GM18861 (cell line): ENCODE measurements around the gene TSPEAR.

Experiments
- ATAC-seq: cut with Tn5 transposase; IDR thresholded peaks from one replicate; pipeline ENCODE4 v1.9.1; 2021; ENCODE audit not compliant: unreplicated experiment

The TSPEAR gene

DNA sequence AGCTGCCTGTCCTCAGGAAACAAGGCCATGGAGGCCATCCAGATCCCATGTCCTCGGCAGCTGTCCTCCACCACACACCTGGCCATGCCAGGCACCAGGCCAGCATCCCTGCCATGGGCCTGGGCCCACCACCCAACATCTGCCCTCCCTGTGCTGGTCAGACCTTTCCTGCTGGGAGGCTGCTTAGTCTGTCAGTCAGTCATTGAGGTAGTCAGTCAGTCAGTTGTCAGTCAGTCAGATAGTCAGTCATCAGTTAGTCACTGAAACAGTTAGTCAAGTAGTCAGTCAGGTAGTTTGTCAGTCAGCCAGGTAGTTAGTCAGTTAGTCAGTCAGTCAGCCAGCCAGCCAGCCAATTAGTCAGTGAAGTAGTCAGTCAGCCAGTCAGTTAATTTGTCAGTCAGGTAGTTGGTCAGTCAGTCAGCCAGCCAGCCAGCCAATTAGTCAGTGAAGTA, 188.6 kb downstream of the TSPEAR start:
- no peak for ATAC-seq

DNA sequence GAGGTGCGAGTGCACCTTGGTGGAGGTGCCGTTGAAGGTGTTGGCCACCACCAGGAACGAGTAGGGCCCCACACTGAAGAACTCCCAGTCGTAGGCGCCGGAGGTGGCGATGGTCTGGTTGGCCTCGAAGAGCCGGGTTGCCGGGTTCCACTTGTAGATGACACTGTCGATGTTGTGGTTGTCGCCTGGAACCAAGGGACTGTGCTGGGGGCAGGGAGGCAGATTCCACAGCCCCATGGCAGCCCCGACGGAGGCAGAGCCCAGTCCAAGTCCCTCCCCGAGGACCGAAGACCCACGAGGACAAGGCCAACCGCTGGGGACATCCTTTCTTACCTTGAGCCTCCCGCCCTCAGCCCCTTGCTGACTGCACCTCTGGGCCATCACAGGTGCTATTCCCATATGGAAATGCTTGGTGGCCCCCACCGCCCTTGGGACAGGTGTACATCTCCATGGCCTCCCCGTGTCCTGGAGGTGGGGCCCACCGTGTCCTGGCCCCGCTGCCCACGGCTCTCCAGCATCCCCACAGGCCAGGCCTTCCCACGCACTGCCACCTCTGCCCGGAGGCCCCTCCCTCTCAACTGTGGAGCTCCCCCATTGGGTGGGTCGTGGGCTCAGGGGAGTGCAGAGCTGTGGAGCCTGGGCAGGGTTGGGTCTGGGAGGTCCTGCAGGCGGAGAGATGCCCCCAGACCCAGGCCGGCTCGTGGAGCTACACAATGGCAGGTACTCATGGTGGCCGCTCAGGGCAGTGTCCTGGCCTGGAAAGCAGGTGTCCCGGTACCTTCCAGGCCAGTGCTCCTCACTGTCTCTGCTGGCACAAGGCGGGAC, 189.2 kb downstream of the TSPEAR start:
- no peak for ATAC-seq

DNA sequence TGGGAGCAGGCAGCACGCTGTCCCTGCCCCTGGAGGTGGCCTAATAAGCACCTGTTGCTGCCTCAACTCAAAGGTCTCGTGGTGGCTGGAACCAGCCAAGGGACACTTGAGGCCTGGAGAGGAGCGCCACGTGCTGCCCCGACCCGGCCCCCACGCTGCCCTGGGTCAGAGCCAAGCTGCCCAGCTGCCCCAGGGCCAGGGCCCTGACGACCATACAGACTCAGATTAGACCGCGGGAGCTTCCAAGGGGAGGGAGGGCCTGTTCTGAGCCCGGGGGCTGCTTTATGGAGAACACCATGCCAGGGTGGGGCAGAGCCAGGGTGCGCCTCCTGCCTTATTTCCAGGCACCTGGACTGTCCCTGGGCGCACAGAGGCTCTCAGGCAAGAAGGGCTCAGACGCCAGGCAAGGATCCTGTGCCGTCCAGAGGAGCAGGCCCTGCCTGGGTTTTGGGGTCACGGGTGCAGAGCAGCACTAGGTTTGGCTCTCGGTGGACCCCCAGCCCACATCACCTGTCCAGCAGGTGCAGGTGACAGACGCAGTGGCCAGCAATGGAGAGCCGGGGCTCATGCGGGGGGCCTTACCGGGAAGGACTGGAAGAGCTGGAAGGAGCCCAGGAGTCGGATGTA, 190.0 kb downstream of the TSPEAR start:
- ATAC-seq: no peak

DNA sequence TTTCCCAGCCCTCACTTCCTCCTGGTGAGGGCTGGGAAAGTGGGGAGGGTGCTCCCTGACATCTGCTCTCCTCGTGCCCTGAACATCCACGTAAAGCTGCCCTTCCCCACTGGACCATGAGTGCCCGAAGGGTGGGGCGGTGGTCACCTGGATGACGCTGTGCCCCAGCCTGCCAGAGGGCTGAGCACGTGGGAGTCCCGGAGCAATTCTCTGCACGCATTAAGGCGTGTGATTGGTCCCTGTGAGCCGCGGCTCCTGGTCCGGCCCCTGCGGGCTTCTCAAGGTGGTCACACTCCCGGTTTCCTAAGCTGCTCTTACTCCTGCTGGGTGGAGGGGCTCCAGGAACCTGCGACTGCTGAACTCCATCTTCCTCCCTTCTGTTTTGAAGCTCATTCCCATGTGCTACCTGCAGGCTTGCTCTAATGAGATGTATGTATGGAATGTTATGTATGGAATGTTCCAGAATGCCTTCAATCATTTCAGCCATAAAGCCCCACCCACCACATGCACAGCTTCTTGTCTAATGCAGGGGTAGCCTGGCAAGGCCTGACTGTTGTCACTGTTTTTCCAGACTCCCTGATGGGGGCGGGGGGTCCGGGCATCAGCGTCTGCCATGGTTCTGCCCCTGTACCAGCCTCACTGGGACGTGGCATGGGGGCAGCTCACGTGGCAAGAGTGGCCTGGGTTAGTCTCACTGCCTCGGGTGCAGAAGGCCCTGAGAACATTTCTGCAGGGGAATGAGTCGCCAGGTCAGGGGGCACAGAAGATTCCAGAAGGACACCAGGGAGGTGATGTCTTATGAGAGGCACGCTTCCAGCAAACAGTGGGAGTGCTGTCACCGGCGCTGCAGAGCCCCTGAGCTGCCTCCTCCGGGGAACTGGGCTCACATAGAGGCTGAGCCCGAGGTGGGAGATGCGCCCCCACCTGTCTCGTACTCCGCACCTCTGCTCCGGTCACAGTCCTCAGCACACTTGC, 190.8 kb downstream of the TSPEAR start:
- ATAC-seq: no peak

DNA sequence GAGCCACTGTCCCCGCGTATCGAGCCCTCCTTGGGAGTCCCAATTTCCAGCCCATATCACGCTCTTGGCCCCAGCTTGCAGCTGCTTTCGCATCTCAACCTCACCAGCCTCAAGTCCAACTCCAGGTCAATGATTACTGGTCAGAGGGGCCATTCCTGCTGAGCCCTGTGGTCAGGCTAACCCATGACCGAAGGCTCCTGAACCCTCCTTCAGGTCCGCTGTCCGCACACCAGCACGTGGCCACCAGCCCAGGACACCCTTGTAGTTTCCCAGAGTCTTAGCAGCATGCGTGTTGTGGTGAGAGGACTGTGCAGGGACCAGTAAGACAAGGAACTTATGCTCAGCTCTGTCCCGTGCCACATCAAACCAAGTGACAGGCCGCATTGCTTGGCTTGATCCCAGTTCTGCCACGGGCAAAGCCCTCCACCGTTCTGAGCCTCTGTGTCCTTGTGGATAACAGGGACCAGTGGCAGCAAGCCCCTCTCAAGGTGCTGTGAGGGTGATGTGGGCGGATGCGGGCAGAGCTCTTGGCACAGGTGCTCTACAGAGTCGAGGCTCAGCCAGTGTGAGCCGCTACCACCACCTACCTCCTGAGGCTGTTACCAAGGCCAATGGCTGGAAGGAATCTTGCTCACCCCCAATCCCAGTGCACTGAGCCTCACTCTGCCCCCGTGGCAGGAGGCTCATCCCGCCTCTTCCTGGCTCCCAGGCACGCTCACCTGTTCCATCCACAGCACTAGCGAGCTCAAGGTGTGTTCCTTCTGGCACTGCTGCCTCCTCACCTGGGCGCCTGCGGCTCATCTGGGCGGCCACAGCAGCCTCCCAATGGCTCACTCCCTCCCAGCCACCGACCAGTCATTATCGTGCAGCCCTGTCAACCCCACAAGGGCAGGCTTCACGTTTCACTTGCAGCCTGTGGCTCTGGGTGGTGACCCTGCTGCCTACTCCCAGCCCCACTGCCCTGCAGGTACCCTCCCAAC, 191.7 kb downstream of the TSPEAR start:
- ATAC-seq: no peak

DNA sequence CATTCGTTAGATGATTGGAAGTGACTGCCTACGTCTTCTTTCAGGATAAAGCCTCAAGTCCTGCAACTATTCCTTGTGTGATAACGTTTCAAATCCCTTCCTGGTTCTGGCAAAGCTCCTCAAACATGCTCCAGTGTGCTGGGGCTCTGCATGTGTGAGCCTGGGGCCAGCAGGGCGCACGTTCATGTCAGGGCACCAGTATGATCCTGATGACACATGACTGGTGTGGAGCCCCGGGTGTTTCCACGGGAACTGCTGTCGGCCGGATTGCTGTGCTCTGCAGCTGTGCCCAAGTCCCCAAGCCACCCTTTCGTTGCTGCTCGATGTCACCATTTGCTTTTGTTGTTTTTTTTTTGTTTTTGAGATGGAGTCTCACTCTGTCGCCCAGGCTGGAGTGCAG, 192.7 kb downstream of the TSPEAR start:
- no peak for ATAC-seq

DNA sequence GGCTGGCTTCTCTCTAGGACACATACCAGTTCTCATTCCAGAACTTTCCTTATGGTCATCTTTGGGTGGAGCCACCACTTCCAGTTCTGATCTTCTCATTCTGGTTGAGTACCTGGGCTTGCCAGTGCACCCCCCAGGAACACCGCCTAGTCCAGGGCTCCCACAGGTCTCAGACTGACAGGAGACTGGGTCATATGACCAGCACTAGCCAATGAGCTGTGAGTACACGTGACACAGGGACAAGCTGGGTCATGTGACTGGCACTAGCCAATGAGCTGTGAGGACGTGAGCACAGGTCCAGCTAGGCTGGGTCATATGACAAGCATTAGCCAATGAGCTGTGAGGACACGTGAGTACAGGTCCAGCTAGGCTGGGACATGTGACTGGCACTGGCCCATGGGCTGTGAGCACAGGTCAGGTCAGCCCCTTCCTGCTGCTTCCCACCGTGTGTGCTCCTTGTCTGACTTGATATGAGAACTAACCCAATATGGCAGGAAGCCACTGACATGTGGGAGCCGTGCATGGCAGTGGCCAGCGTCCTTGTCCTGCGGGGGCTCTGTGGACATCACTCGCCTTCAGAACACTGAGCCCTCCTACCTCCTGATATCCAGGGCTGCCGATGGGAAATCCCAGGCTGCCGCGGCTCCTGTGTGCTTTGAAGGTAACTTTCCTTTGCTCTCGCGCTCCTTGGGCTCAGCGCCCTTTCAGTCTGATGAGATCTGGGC, 194.0 kb downstream of the TSPEAR start:
- ATAC-seq: no peak

DNA sequence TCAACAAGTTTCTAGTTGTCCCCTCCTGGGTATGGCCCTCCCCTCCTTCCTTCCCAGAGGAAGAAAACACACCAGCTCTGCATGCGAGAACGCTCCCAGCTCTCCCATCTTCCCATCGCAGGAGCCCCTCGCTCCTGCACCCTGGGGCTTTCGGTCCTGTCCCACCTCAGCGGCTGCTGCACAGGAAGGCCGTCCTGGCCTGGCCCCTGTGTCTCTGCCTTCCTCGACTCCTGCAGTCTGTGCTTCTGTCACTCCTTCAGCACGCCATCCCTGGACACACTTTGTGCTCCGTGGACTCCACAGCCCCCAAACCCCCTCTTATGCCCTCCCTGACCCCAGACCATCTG, 194.6 kb downstream of the TSPEAR start:
- no peak for ATAC-seq

DNA sequence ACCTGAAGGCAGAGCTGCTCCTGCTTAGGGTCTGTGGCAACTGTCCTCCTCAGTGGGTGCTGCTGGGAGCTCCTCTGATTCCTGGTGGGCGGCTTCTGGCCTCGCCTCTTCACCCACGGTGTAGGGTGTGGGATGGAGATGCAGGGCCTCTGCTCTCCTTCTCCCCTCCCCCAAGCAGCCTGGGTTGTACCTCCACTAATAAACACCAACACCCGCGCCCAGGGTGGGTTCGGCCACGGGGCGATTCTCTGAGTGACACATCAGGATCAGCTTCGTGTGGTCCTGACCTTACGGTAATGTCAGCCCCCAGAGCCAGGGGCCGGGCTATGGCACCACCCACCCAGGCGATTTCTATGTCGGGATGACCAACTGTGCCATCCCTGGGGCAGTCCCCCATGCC, 195.0 kb downstream of the TSPEAR start:
- no peak for ATAC-seq

DNA sequence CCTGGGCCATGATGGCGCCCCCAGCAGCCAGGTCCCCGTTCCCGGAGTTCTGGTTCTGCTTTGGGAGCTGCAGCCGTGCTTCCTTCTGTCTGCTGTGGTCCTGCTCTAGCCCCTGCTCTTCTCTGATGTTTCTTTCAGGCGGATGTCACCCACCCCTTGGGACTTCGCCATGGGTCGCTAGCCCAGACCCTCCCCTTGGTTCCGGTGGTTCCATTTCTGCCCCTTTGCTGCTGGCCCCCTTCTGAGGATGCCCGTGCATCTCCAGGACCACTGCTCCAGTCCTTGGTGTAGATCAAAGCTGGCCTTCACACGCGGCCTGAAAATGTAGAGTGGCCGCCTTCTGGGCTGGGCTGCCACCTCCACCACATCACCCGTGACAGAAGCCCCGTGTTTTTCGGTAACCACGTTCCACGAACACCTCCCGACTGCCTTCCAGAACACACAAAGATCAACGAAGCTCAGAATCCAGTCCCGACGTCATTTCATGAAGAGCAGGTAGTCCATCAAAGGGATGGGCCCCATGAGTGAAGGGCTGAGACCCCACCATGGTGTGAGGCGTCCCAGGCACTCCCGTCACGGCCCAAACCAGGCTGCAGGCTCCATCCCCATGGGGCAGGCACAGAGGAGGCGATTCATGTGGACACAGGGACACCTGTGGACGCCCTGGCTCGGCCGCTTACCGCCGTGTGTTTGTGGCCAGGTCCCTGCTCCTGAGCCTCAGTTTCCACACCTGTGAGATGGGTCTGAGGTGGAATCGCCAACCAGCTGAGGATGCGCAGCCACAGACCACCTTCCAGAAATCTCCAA, 195.8 kb downstream of the TSPEAR start:
- ATAC-seq: no peak

DNA sequence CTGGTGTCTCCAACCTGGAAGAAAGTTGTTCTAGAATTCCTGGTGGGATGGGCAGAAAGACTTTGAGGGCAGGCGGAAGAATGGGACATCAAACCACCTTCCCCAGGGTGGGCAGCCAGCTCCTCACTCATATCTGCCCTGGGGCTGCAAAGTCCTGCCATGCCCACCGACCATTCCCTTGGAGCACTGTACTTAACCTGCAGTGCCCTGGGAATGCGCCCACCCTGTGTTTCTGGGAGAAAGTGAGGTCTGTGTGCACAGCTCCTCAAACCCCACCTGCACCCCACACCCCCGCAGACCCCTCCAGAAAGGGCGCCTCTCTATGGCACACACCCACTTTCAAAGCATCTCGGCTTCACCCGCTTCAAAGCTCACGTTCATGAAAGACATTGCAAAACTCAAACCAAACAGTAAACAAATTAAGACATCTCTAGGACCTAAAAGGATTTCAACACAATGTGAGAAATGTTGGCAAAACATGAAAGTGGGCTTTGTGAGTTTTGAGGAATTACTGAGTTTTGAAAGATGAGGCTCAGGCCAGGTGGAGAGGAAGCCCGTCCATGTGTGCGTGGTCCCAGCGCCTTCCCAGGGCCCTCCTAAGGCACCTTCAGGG, 196.5 kb downstream of the TSPEAR start:
- no peak for ATAC-seq

DNA sequence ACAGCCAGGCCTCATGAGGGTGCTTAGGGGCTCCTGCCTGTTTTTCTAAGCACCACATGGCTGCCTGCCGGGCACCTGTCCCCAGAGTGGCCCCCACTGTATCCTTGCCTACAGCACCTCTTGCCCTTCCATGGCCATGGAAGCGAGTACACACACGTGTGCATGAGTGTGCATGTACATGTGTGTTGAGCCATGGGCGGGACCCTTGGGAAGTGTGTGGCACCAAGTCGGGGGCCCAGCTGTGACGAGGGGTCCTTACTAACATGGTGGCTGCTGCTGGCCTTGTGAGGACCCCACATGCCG, 197.2 kb downstream of the TSPEAR start:
- no peak for ATAC-seq

DNA sequence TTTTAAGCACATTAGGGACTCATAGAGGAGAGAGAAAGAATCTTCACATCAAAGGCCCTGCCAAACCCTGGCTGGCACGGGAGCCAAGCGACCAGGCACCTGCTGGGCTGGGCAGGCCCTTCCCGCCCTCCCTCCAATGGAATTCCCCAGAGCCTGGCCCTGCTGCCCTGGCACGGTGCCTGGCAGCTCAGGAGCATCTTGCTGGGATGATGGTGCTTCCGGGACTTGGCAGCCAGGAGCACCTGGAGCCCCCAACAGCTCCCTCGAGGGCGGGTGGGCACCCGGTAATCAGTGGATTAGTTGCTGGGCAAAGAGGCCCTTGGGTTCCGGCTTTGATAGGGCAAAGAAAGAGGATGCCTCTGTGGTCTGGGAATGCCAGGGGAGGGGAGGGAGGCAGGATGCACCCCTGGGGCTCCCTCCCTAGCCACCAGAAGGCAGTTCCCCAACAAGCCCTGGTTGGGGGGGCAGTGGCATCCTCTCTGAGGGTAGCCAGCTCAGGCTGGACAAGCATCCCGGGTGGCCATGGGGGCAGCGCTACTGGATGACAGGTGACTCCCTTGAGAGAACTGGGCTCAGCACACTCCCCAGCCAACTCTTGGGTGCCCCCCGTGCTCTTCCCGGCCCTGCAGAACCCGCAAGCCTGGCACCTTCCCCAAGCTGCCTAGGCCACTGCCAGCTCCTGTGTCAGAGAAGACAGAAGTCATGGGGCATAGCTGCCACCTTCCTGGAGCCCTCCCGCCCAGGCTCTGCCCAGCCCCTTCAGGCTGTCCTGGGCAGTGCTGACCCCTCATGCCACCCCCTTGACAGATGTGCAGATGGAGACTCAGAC, 197.8 kb downstream of the TSPEAR start:
- no peak for ATAC-seq

DNA sequence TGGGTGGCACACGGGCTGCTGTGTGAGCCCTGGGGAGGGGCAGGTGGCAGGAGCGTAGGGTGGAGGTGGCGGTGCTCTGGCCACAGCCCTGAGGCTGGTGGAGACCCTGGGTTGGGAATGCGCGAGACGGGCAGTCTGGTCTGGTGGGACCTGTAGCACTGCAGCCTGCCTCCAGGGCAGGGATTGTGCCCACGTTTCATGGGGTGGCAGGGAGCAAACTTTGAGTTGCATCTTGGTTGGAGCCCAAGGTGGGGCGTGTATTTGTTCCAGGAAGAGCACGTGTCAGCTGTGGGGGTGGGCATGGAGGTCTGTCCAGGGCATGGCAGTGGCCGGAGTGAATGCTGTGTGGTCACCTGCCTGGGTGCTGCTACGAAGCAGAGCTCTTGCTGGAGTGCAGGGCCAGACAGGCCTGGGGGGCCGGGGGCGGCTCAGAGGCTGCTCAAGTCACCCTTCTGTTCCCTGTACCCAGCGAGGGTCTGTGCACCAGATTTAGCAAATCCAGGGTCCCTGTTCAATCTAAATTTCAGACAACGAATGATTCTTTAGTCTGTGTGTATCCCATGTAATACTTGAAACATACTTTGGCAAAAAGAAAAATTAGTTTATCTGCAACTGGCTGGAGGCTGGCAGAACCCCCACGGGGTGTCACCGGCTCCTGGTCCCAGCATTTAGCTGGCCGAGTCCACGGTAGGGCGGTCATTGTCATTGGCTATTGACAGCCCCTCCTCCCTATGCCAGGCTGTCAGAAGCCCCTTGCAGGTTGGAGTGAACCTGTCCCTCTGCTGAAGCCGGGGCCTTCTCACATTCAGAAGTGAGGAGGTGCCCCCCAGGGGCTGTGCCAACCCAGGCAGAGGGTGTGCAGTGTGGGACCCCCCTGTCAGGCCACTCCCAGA, 198.6 kb downstream of the TSPEAR start:
- no peak for ATAC-seq

DNA sequence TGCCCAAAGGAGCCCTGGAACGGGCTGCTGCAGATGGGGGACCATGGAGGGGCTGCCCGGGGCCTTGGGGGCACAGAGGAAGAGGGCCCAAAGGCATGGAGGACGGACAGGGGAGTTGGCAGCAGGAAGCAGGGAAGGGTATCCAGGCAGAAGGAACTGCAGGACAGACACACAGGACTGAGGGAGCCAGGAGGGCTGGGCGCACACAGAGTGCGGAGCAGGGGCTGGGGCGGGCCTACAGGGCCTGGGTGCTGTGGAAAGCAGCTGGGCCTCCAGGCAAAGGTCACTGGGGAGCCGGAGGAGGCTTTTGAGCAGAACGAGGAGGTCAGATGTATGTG, 199.5 kb downstream of the TSPEAR start:
- no peak for ATAC-seq

DNA sequence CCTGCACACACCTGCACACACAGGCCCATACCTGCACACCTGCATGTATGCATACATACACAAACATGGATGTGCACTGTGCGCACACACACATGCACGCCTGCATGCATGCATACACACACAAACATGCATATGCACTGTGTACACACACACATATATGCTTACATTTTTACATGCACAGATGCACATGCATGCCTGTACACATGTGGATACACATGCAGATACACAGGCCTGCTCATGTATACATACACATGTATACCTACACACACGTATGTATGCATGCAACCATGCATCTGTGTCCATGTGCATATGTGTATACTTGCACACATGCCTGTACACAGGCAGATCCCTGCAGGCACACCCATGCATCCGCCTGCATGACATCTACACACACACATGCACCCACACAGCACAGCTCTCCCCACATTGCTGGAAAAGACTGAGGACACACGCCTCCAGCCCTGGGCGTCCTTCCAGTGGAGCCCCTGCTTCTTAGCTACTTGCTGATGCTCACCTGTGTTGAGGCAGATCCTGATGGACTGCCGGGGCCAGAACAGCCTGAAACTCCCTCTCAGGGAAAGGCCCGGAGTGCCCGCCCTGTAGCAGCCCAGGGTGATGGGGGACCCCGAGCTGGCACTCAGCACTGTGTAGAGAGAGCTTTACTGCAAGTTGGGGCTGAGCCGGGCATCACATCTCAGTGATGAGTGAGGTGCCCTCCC, 200.0 kb downstream of the TSPEAR start:
- no peak for ATAC-seq
